PC-3 (cell line): ENCODE data around the gene CLEC11A.

Experiments used
- EZH2 ChIP-seq: fragments of 300-600 bp; sonication (generic); IDR thresholded peaks from one replicate; pipeline ENCODE4 v1.6.1; 2017; ENCODE audit warnings: antibody characterized with exemption, mild to moderate bottlenecking, low read length; ENCODE audit not compliant: unreplicated experiment
- TF ChIP-seq, protein P1 (sequence below): fragments of 300-600 bp; sonication (generic); conservative IDR thresholded peaks from 2 replicates; pipeline ENCODE4 v1.5.1; 2017; ENCODE audit warnings: antibody characterized with exemption, low read depth, mild to moderate bottlenecking, low read length

DNA sequence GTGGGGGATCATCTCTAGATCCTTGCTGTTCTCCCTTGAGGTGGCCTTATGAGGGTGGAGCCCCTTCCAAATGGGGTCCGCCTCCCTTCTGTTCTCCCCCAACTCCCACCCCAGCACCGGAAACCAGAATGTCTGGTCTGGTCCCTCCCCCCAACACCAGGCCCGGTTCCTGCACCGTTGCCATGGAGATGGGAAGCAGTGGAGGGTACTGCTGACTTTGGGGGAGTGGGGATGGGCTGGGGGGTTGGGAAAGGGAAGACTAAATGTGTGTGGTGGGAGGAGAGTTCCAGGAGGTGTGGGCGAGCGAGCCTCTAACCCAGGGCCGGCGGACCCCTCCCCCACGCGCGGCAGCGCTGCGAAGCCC is 5.3 kb upstream of the CLEC11A start:
- TF ChIP-seq EZH2 = no peak
- TF ChIP-seq, protein P1, sequence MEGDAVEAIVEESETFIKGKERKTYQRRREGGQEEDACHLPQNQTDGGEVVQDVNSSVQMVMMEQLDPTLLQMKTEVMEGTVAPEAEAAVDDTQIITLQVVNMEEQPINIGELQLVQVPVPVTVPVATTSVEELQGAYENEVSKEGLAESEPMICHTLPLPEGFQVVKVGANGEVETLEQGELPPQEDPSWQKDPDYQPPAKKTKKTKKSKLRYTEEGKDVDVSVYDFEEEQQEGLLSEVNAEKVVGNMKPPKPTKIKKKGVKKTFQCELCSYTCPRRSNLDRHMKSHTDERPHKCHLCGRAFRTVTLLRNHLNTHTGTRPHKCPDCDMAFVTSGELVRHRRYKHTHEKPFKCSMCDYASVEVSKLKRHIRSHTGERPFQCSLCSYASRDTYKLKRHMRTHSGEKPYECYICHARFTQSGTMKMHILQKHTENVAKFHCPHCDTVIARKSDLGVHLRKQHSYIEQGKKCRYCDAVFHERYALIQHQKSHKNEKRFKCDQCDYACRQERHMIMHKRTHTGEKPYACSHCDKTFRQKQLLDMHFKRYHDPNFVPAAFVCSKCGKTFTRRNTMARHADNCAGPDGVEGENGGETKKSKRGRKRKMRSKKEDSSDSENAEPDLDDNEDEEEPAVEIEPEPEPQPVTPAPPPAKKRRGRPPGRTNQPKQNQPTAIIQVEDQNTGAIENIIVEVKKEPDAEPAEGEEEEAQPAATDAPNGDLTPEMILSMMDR = no peak
